Loucy (cell line): ENCODE data around the gene SECTM1.

Experiments
- H2AFZ ChIP-seq: fragments of 200-600 bp; sonication (generic); 2 replicates; pipeline ENCODE4 v1.6.0; 2016; ENCODE audit warnings: antibody characterized with exemption, mild to moderate bottlenecking, low read length, moderate library complexity
- H3F3A ChIP-seq: fragments of 200-600 bp; 2 replicates; pipeline ENCODE4 v1.6.0; 2016; ENCODE audit warnings: antibody characterized with exemption, low read depth, mild to moderate bottlenecking
- H3K27me3 ChIP-seq: fragments of 200-600 bp; sonication (generic); 2 replicates; pipeline ENCODE4 v1.6.1; 2014; ENCODE audit warnings: low read length, mild to moderate bottlenecking; ENCODE audit not compliant: insufficient read depth, poor library complexity, severe bottlenecking
- H3K36me3 ChIP-seq: fragments of 200-600 bp; sonication (generic); 2 replicates; pipeline ENCODE4 v1.6.1; 2016; ENCODE audit warnings: low read length; ENCODE audit not compliant: insufficient read depth
- H3K4me1 ChIP-seq: fragments of 200-600 bp; sonication (generic); 2 replicates; pipeline ENCODE4 v1.5.1; 2014; ENCODE audit warnings: low read length, mild to moderate bottlenecking; ENCODE audit not compliant: insufficient read depth, poor library complexity, severe bottlenecking
- H3K4me2 ChIP-seq: fragments of 200-600 bp; sonication (generic); 2 replicates; pipeline ENCODE4 v1.6.0; 2014; ENCODE audit warnings: antibody characterized with exemption, low read length, low read depth, mild to moderate bottlenecking; ENCODE audit not compliant: poor library complexity, severe bottlenecking
- H3K4me3 ChIP-seq: fragments of 200-600 bp; sonication (generic); 2 replicates; pipeline ENCODE4 v1.5.1; 2014; ENCODE audit warnings: low read length, mild to moderate bottlenecking, mixed read lengths; ENCODE audit not compliant: poor library complexity, severe bottlenecking
- H3K79me2 ChIP-seq: fragments of 200-600 bp; sonication (generic); 2 replicates; pipeline ENCODE4 v1.6.1; 2014; ENCODE audit warnings: low read length; ENCODE audit not compliant: insufficient read depth
- H3K9ac ChIP-seq: fragments of 200-600 bp; sonication (generic); 2 replicates; pipeline ENCODE4 v1.6.0; 2014; ENCODE audit warnings: mild to moderate bottlenecking, low read depth, low read length, moderate library complexity; ENCODE audit not compliant: poor library complexity, severe bottlenecking
- H3K9me2 ChIP-seq: fragments of 200-600 bp; sonication (generic); replicated peaks from 2 replicates; pipeline ENCODE4 v1.6.1; 2016; ENCODE audit warnings: low read depth, low read length, mixed read lengths
- H3K9me3 ChIP-seq: fragments of 200-600 bp; sonication (generic); 2 replicates; pipeline ENCODE4 v1.6.1; 2014; ENCODE audit warnings: mild to moderate bottlenecking, antibody characterized with exemption, low read length, low read depth; ENCODE audit not compliant: insufficient read depth
- H4K20me1 ChIP-seq: fragments of 200-600 bp; sonication (generic); 2 replicates; pipeline ENCODE4 v1.6.0; 2014; ENCODE audit warnings: antibody characterized with exemption, low read length, mild to moderate bottlenecking; ENCODE audit not compliant: insufficient read depth, poor library complexity, severe bottlenecking
- CTCF ChIP-seq: fragments of 200-600 bp; sonication (generic); conservative IDR thresholded peaks from 2 replicates; pipeline ENCODE4 v1.5.1; 2014; ENCODE audit warnings: mild to moderate bottlenecking, antibody characterized with exemption, low read length
- EZH2phosphoT487 ChIP-seq: fragments of 200-600 bp; IDR thresholded peaks from 2 replicates; pipeline ENCODE4 v1.6.1; 2018; ENCODE audit warnings: antibody characterized with exemption, mild to moderate bottlenecking, moderate library complexity, borderline replicate concordance

Gene SECTM1

DNA sequence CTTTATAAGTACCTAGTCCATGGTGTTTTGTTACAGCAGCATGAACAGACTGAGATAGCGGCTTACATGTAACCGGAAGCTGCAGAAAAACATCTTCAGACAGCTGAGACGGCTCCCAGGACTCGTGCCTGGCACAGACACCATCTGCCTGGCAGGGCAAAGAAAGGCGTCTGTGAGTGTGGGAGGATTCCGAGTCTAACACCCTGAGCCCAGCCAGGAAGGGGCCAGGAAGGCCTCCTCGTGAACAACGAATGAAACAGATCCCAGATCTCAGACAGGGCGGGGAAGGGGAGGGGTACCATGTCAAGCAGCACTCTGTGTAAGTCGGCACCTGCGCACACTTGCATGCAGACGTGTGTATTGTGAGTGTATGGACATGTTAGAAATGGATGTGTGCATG lies 55.7 kb downstream of the SECTM1 start:
- no peak for TF ChIP-seq EZH2phosphoT487
- TF ChIP-seq CTCF, result no peak
- no peaks in the 10 kb centered on the region for H3K9me2 ChIP-seq
- no peak overlapping the region for H3K4me2 ChIP-seq
- peaks cover 3% of the 10 kb centered on the region for H4K20me1 ChIP-seq
- H3F3A ChIP-seq, result no peaks in the 10 kb centered on the region; the same call in 1 of the 2 replicates
- no peak overlapping the region for H3K9ac ChIP-seq
- H2AFZ ChIP-seq, result no peak overlapping the region
- H3K4me3 ChIP-seq, result no peak overlapping the region
- no peaks in the 10 kb centered on the region for H3K9me3 ChIP-seq
- peaks cover 7% of the 10 kb centered on the region for H3K27me3 ChIP-seq
- H3K36me3 ChIP-seq, result no peaks in the 10 kb centered on the region
- peaks cover 6% of the 10 kb centered on the region for H3K79me2 ChIP-seq
- peaks cover 13% of the 10 kb centered on the region for H3K4me1 ChIP-seq

DNA sequence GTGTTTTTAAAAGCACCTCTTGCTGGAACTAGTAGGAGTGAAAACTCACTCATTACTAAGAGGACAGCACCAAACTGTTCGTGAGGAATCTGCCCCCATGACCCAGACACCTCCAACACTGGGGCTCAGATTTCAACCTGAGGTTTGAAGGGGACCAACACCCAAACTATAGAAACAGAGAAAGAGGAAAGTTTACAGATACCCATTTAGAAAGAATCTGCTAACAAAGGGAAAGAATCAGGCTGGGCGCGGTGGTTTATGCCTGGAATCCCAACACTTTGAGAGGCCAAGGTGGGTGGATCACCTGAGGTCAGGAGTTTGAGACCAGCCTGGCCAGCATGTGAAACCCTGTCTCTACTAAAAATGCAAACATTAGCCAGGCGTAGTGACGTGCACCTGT lies 56.6 kb downstream of the SECTM1 start:
- Histone ChIP-seq H3K4me2 (no peak overlapping the region), H3K9ac (no peak overlapping the region), H3K36me3 (no peaks in the 10 kb centered on the region), H3F3A (no peaks in the 10 kb centered on the region; the same call in 1 of the 2 replicates), H4K20me1 (peaks cover 10% of the 10 kb centered on the region), H3K4me3 (no peak overlapping the region), H3K79me2 (peaks cover 14% of the 10 kb centered on the region), H3K9me2 (no peaks in the 10 kb centered on the region), H2AFZ (no peak overlapping the region), H3K4me1 (peaks cover 18% of the 10 kb centered on the region), H3K27me3 (peaks cover 7% of the 10 kb centered on the region), H3K9me3 (no peaks in the 10 kb centered on the region)
- TF ChIP-seq CTCF (no peak), EZH2phosphoT487 (no peak)

DNA sequence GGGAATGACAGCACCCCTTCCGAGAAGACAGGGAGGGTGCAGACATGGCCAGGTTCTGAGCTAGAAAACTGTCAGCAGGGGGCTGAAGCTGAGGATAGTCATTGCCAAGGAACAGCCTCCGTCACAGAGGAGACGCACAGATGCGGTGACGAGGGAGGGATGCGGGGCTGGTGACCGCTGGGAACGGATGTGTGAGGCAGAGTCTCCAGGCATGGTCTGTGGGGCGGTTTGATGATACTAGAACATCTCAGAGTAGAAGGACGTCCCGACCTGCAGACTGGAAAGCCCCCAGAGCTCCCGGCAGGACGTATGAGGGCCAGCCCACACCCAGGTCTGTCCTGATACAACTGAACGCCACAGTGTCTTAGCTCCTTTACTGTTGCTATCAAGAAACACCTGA lies 58.2 kb downstream of the SECTM1 start:
- no peak for TF ChIP-seq CTCF
- no peak for TF ChIP-seq EZH2phosphoT487
- H2AFZ ChIP-seq, result no peak overlapping the region
- no peaks in the 10 kb centered on the region for H3K9me2 ChIP-seq
- no peaks in the 10 kb centered on the region for H3K9me3 ChIP-seq
- H3K27me3 ChIP-seq, result peaks cover 7% of the 10 kb centered on the region
- H3F3A ChIP-seq, result no peaks in the 10 kb centered on the region; the same call in 1 of the 2 replicates
- H4K20me1 ChIP-seq, result peaks cover 27% of the 10 kb centered on the region
- H3K4me3 ChIP-seq, result no peak overlapping the region
- no peak overlapping the region for H3K4me2 ChIP-seq
- H3K4me1 ChIP-seq, result peaks cover 27% of the 10 kb centered on the region
- H3K36me3 ChIP-seq, result peaks cover 7% of the 10 kb centered on the region; the same call in 1 of the 2 replicates
- peaks cover 30% of the 10 kb centered on the region for H3K79me2 ChIP-seq
- H3K9ac ChIP-seq, result no peak overlapping the region
